Measurements from ENCODE around the gene PLA2G4F. TPM values are rescaled to one million over a fixed set of nuclear protein-coding genes. Genes with fewer than 3 reads are reported as not detected.

The PLA2G4F gene
- total RNA-seq, 1 donor from 2014 or later, result 35.1 TPM

DNA sequence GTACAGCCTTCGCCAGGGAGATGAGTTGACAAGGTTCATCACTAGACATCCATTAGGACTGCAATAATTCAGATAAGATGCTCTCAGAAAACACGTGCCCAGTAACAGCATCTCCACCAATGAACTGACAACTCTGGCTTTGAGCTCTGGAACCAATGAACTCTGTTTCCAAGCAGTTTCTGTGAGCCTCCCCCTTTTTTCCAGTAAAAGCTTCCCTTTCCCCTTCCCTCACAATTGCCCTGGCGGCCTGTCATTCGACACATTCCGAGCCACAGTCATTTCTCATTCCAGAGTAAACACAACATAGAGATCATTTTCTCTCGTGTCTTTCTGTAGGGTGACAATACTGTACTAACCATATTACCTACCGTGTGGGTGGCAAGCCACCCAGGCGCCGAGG lies 65.7 kb downstream of the PLA2G4F start:
- TF ChIP-seq POLR2AphosphoS5 (IDR thresholded peaks at IDR 0.05; ENCODE audit: insufficient read depth in 1 of 2, low read depth in 1 of 2) (no peak), POLR2A (IDR thresholded peaks at IDR 0.05) (no peak)
- TF ChIP-seq, protein P1, sequence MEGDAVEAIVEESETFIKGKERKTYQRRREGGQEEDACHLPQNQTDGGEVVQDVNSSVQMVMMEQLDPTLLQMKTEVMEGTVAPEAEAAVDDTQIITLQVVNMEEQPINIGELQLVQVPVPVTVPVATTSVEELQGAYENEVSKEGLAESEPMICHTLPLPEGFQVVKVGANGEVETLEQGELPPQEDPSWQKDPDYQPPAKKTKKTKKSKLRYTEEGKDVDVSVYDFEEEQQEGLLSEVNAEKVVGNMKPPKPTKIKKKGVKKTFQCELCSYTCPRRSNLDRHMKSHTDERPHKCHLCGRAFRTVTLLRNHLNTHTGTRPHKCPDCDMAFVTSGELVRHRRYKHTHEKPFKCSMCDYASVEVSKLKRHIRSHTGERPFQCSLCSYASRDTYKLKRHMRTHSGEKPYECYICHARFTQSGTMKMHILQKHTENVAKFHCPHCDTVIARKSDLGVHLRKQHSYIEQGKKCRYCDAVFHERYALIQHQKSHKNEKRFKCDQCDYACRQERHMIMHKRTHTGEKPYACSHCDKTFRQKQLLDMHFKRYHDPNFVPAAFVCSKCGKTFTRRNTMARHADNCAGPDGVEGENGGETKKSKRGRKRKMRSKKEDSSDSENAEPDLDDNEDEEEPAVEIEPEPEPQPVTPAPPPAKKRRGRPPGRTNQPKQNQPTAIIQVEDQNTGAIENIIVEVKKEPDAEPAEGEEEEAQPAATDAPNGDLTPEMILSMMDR (IDR thresholded peaks at IDR 0.05), result no peak
- no peak for DNase-seq (ENCODE audit: extremely low spot score in 2 of 2)
- Histone ChIP-seq H3K27ac (no peak overlapping the region), H3K27me3 (no peaks in the 10 kb centered on the region), H3K9me3 (no peaks in the 10 kb centered on the region), H3K4me3 (no peak overlapping the region), H3K4me1 (peaks cover 11% of the 10 kb centered on the region), H3K36me3 (no peaks in the 10 kb centered on the region)
- intact Hi-C loops (cut with DNase I), result no loop called here

DNA sequence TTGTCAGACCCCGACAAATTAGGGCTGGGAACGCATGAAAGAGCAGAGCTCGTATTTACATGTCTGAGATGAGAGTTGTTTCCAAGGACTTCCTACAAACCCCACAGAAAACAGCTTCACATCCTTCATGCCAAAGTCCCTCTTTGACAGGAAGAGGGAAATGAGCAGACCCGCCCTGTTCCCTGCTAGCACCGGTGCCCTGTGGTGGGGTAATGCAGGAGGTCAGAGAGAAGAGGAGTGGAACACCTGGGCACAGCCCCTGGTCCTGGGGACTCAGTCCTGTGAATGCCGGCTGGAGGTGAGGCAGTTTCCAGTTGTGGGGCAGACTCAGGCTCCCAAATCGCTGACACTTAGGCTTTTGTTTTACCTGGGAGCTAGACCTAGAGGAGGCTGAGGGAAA lies 66.1 kb downstream of the PLA2G4F start:
- DNase-seq (ENCODE audit: extremely low spot score in 2 of 2), result no peak
- intact Hi-C loops (cut with DNase I), result no loop called here
- TF ChIP-seq, protein P1 (IDR thresholded peaks at IDR 0.05), result no peak
- TF ChIP-seq POLR2AphosphoS5 (IDR thresholded peaks at IDR 0.05; ENCODE audit: insufficient read depth in 1 of 2, low read depth in 1 of 2) (no peak), POLR2A (IDR thresholded peaks at IDR 0.05) (no peak)

DNA sequence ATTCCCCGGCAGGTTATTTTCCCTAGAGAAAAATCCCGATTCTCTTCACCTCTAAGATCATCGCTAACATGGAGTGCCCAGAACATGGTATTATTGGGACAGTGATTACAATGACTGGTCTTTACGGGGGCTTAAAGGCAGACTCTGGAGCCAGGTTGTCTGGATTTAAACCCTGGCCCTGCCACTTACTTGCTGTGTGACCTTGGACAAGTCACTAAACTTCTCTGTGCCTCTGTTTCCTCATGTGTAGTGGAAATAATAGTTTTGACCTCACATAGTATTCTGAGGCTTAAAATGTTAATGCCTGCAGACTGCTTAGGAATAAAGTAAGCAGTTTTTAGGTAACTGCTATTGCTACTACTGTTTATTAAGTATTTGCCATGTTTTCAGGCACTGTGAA lies 66.5 kb downstream of the PLA2G4F start:
- intact Hi-C loops (cut with DNase I), result no loop called here
- no peak for TF ChIP-seq POLR2A (IDR thresholded peaks at IDR 0.05)
- TF ChIP-seq, protein P1 (IDR thresholded peaks at IDR 0.05), result no peak
- TF ChIP-seq POLR2AphosphoS5 (IDR thresholded peaks at IDR 0.05; ENCODE audit: insufficient read depth in 1 of 2, low read depth in 1 of 2), result no peak
- Histone ChIP-seq H3K9me3 (no peaks in the 10 kb centered on the region), H3K27ac (no peak overlapping the region), H3K36me3 (no peaks in the 10 kb centered on the region), H3K4me3 (no peak overlapping the region), H3K4me1 (peaks cover 11% of the 10 kb centered on the region), H3K27me3 (no peaks in the 10 kb centered on the region)
- DNase-seq (ENCODE audit: extremely low spot score in 2 of 2), result no peak

More for the DNA sequence above, 66.1 kb downstream of the PLA2G4F start:
- Histone ChIP-seq H3K27me3 (no peaks in the 10 kb centered on the region), H3K27ac (no peak overlapping the region), H3K4me3 (no peak overlapping the region), H3K9me3 (no peaks in the 10 kb centered on the region), H3K36me3 (no peaks in the 10 kb centered on the region), H3K4me1 (peaks cover 11% of the 10 kb centered on the region)

MicroRNAs within 50 kb of the gene (microRNA counts, 767-probe panel; counts per million panel counts)
- microRNA hsa-miR-627, result 238 to 261 counts per million in 2 donors

Small RNA genes within 50 kb of the gene (microRNA-seq; reads per million reads assigned to microRNA genes)
- gene MIR627 (ENCODE audit: borderline number of aligned reads, borderline replicate concordance), result 10.5 reads per million, percentile 22 among the genes with 10 or more reads in this experiment

Small RNA genes within 50 kb of the gene (small RNA-seq; reads per million reads assigned to genes)
- gene MIR627, result not detected

Other genes starting within 250 kb of the PLA2G4F start
- gene EHD4, start 184.1 kb downstream of the PLA2G4F start, total RNA-seq, result 24.6 TPM
- gene PLA2G4E, start 135.6 kb downstream of the PLA2G4F start, total RNA-seq, result 8.8 TPM
- 26.5 TPM for gene PLA2G4D, start 62.1 kb downstream of the PLA2G4F start, total RNA-seq
- 85.2 TPM for gene VPS39, start 51.7 kb upstream of the PLA2G4F start, total RNA-seq
- gene GANC, start 116.6 kb upstream of the PLA2G4F start, total RNA-seq, result 23.1 TPM
- 45.2 TPM for gene TMEM87A, start 116.8 kb upstream of the PLA2G4F start, total RNA-seq
- gene CAPN3, start 202.9 kb upstream of the PLA2G4F start, total RNA-seq, result 18.4 TPM